Activated CD4-positive, alpha-beta T cell treated with anti-CD3 and anti-CD28 coated beads, Interleukin-2, amount 50 U/mL, for 4 hours (primary cell): ENCODE measurements around the gene PRSS23.
"Not testable (repeated sequence)": the region's sequence is repeated elsewhere in the genome, so short reads cannot be mapped to it uniquely, and the experiment has no call there.

Experiments
- DNase-seq, 2 experiments: peaks; one replicate each; pipeline ENCODE4 v3.0.0-alpha.2; 2020

The PRSS23 gene

GRCh38 chr11:86800076-86800959 is at the start of gene PRSS23:
Gene PRSS23 (plus strand): TSS chr11:86800542. CDS start chr11:86807644, 7,102 bp downstream.
- no peak for DNase-seq

GRCh38 chr11:86753459-86753858 is 46.9 kb upstream of the PRSS23 start:
- no peak for DNase-seq

- DNase-seq, result no peak
Measured at GRCh38 chr11:86755146-86755545, 45.2 kb upstream of the PRSS23 start.

- no peak for DNase-seq
Measured at GRCh38 chr11:86758171-86758570, 42.2 kb upstream of the PRSS23 start.

GRCh38 chr11:86760577-86760976 is 39.8 kb upstream of the PRSS23 start:
- no peak for DNase-seq

GRCh38 chr11:86761978-86762377 is 38.4 kb upstream of the PRSS23 start:
- DNase-seq, result no peak

GRCh38 chr11:86765203-86765602 is 35.1 kb upstream of the PRSS23 start:
- DNase-seq, result no peak

- no peak for DNase-seq
Measured at GRCh38 chr11:86765878-86766277, 34.5 kb upstream of the PRSS23 start.

GRCh38 chr11:86769219-86769618 is 31.1 kb upstream of the PRSS23 start:
- no peak for DNase-seq

GRCh38 chr11:86770473-86771027 is 29.8 kb upstream of the PRSS23 start:
- DNase-seq, result not testable (repeated sequence)

GRCh38 chr11:86772999-86773398 is 27.3 kb upstream of the PRSS23 start:
- DNase-seq, result no peak

GRCh38 chr11:86773513-86774252 is 26.7 kb upstream of the PRSS23 start:
- DNase-seq, result no peak

- no peak for DNase-seq
Measured at GRCh38 chr11:86774417-86774816, 25.9 kb upstream of the PRSS23 start.

- no peak for DNase-seq
Measured at GRCh38 chr11:86775361-86775760, 25.0 kb upstream of the PRSS23 start.

GRCh38 chr11:86781546-86781945 is 18.8 kb upstream of the PRSS23 start:
- no peak for DNase-seq

GRCh38 chr11:86782742-86783141 is 17.6 kb upstream of the PRSS23 start:
- no peak for DNase-seq

GRCh38 chr11:86783661-86784060 is 16.7 kb upstream of the PRSS23 start:
- no peak for DNase-seq

GRCh38 chr11:86784241-86784681 is 16.1 kb upstream of the PRSS23 start:
- DNase-seq, result no peak

GRCh38 chr11:86785576-86785975 is 14.8 kb upstream of the PRSS23 start:
- no peak for DNase-seq

- no peak for DNase-seq
Measured at GRCh38 chr11:86787018-86787536, 13.3 kb upstream of the PRSS23 start.

GRCh38 chr11:86787656-86788055 is 12.7 kb upstream of the PRSS23 start:
- DNase-seq, result no peak

- no peak for DNase-seq
Measured at GRCh38 chr11:86790195-86790725, 10.1 kb upstream of the PRSS23 start.
